SK-N-SH treated with all-trans-retinoic acid at 6 μM for 48 hours (cell line): ENCODE data around the gene FRMD3.

ENCODE experiments used
- ARNTL ChIP-seq: fragments of 450-650 bp; formaldehyde crosslinking; IDR thresholded peaks from 2 replicates; pipeline ENCODE4 v1.5.0; 2020; ENCODE audit warnings: low read depth, mild to moderate bottlenecking, moderate library complexity, borderline replicate concordance
- BACH2 ChIP-seq: fragments of 250-450 bp; sonication (Bioruptor Pico); IDR thresholded peaks from 2 replicates; pipeline ENCODE4 v1.9.0; 2021; ENCODE audit warnings: mild to moderate bottlenecking, borderline replicate concordance
- ISL1 ChIP-seq: fragments of 250-450 bp; sonication (Bioruptor Pico); IDR thresholded peaks from 2 replicates; pipeline ENCODE4 v2.1.2; 2022; ENCODE audit warnings: mild to moderate bottlenecking, moderate library complexity
- OSR1 ChIP-seq: fragments of 250-450 bp; sonication (Bioruptor Pico); IDR thresholded peaks from 2 replicates; pipeline ENCODE4 v1.8.0; 2022; ENCODE audit warnings: moderate library complexity, mild to moderate bottlenecking, inconsistent platforms
- RARB ChIP-seq: fragments of 250-450 bp; sonication (Bioruptor Pico); IDR thresholded peaks from 2 replicates; pipeline ENCODE4 v1.8.0; 2021; ENCODE audit warnings: mild to moderate bottlenecking, moderate library complexity
- SNAI2 ChIP-seq: fragments of 250-450 bp; sonication (Bioruptor Pico); IDR thresholded peaks from 2 replicates; pipeline ENCODE4 v1.5.0; 2020; ENCODE audit warnings: mild to moderate bottlenecking, moderate library complexity
- TF ChIP-seq, protein P1 (sequence below): fragments of 250-450 bp; sonication (Bioruptor Pico); IDR thresholded peaks from 2 replicates; pipeline ENCODE4 v1.8.0; 2020; ENCODE audit warnings: mild to moderate bottlenecking, moderate library complexity, borderline replicate concordance
- TF ChIP-seq, protein P2 (sequence below): fragments of 250-450 bp; sonication (Bioruptor Pico); IDR thresholded peaks from 2 replicates; pipeline ENCODE4 v1.5.1; 2020; ENCODE audit warnings: low read depth, mild to moderate bottlenecking, moderate library complexity

GRCh38 chr9:83271665-83272071 lies 266.5 kb downstream of the FRMD3 start:
- TF ChIP-seq ISL1 (CRISPR knock-in tag) (no peak), OSR1 (CRISPR knock-in tag) (no peak), BACH2 (CRISPR knock-in tag) (no peak), SNAI2 (CRISPR knock-in tag) (no peak), ARNTL (no peak), RARB (CRISPR knock-in tag) (no peak)
- TF ChIP-seq, protein P1, sequence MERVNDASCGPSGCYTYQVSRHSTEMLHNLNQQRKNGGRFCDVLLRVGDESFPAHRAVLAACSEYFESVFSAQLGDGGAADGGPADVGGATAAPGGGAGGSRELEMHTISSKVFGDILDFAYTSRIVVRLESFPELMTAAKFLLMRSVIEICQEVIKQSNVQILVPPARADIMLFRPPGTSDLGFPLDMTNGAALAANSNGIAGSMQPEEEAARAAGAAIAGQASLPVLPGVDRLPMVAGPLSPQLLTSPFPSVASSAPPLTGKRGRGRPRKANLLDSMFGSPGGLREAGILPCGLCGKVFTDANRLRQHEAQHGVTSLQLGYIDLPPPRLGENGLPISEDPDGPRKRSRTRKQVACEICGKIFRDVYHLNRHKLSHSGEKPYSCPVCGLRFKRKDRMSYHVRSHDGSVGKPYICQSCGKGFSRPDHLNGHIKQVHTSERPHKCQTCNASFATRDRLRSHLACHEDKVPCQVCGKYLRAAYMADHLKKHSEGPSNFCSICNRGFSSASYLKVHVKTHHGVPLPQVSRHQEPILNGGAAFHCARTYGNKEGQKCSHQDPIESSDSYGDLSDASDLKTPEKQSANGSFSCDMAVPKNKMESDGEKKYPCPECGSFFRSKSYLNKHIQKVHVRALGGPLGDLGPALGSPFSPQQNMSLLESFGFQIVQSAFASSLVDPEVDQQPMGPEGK = no peak
- TF ChIP-seq, protein P2, sequence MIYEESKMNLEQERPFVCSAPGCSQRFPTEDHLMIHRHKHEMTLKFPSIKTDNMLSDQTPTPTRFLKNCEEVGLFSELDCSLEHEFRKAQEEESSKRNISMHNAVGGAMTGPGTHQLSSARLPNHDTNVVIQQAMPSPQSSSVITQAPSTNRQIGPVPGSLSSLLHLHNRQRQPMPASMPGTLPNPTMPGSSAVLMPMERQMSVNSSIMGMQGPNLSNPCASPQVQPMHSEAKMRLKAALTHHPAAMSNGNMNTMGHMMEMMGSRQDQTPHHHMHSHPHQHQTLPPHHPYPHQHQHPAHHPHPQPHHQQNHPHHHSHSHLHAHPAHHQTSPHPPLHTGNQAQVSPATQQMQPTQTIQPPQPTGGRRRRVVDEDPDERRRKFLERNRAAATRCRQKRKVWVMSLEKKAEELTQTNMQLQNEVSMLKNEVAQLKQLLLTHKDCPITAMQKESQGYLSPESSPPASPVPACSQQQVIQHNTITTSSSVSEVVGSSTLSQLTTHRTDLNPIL (CRISPR knock-in tag) = no peak
